Liver (tissue), 9 donors: Measurements from ENCODE around the gene GPS2. TPM values are rescaled to one million over a fixed set of nuclear protein-coding genes. Genes with fewer than 3 reads are reported as not detected.

Experiments used
- DNase-seq: peaks from one replicate; pipeline ENCODE4 v3.0.0-alpha.2; 2017; ENCODE audit warnings: low spot score
- H3K27ac ChIP-seq, 2 donors: one replicate each; pipeline ENCODE4 v1.7.0; 2013; ENCODE audit warnings: inconsistent platforms in 2 of 2, low read length in 2 of 2, control low read depth in 1 of 2, low read depth in 1 of 2, mild to moderate bottlenecking in 1 of 2
- H3K27me3 ChIP-seq, 4 donors: one replicate each; pipeline versions ENCODE4 v1.6.1 to v1.7.0; 2013; ENCODE audit warnings: low read length in 3 of 4, inconsistent platforms in 1 of 4, mild to moderate bottlenecking in 1 of 4, moderate library complexity in 1 of 4; ENCODE audit not compliant: control insufficient read depth in 4 of 4, insufficient read depth in 4 of 4
- H3K36me3 ChIP-seq, 4 donors: one replicate each; pipeline versions ENCODE4 v1.6.1 to v1.7.0; 2013; ENCODE audit warnings: low read length in 3 of 4, mild to moderate bottlenecking in 3 of 4, low read depth in 1 of 4, moderate library complexity in 1 of 4; ENCODE audit not compliant: control insufficient read depth in 4 of 4, insufficient read depth in 3 of 4
- H3K4me1 ChIP-seq, 4 donors: one replicate each; pipeline versions ENCODE4 v1.6.1 to v1.7.0; 2013; ENCODE audit warnings: low read length in 3 of 4, mild to moderate bottlenecking in 3 of 4, moderate library complexity in 1 of 4; ENCODE audit not compliant: control insufficient read depth in 4 of 4, insufficient read depth in 4 of 4
- H3K4me3 ChIP-seq, 3 donors: one replicate each; pipeline versions ENCODE4 v1.6.1 to v1.7.0; 2013; ENCODE audit warnings: low read length in 3 of 3, control low read depth in 1 of 3, low read depth in 1 of 3, mild to moderate bottlenecking in 1 of 3
- H3K9ac ChIP-seq, 2 donors: one replicate each; pipeline ENCODE4 v1.7.0; 2013; ENCODE audit warnings: low read length in 2 of 2, mild to moderate bottlenecking in 2 of 2, moderate library complexity in 2 of 2, control low read depth in 1 of 2, low read depth in 1 of 2
- H3K9me3 ChIP-seq, 4 donors: one replicate each; pipeline versions ENCODE4 v1.6.1 to v1.7.0; 2013; ENCODE audit warnings: low read length in 3 of 4; ENCODE audit not compliant: control insufficient read depth in 4 of 4
- EGR1 ChIP-seq, 2 donors: IDR thresholded peaks; 2 replicates each; pipeline ENCODE4 v1.6.1; 2016 to 2018; ENCODE audit warnings: antibody characterized with exemption in 2 of 2, low read depth in 2 of 2
- FOXA1 ChIP-seq: IDR thresholded peaks from 2 replicates; pipeline ENCODE4 v1.6.1; 2016; ENCODE audit warnings: antibody characterized with exemption
- FOXA2 ChIP-seq: IDR thresholded peaks from 2 replicates; pipeline ENCODE4 v1.6.1; 2016; ENCODE audit warnings: antibody characterized with exemption
- GABPA ChIP-seq, 2 donors: IDR thresholded peaks in 1 of 2; conservative IDR thresholded peaks in 1 of 2; 2 replicates each; pipeline ENCODE4 v1.6.1; 2016; ENCODE audit warnings: antibody characterized with exemption in 2 of 2, mild to moderate bottlenecking in 1 of 2, moderate library complexity in 1 of 2
- HNF4A ChIP-seq, 2 donors: conservative IDR thresholded peaks; 2 replicates each; pipeline ENCODE4 v1.6.1; 2016; ENCODE audit warnings: antibody characterized with exemption in 2 of 2, mild to moderate bottlenecking in 2 of 2
- HNF4G ChIP-seq: IDR thresholded peaks from 2 replicates; pipeline ENCODE4 v1.6.1; 2016; ENCODE audit warnings: antibody characterized with exemption
- JUND ChIP-seq, 2 donors: IDR thresholded peaks; 2 replicates each; pipeline ENCODE4 v1.6.1; 2016; ENCODE audit warnings: antibody characterized with exemption in 2 of 2
- NR2F2 ChIP-seq: IDR thresholded peaks from 2 replicates; pipeline ENCODE4 v1.6.1; 2016; ENCODE audit warnings: antibody characterized with exemption
- RAD21 ChIP-seq, 2 donors: IDR thresholded peaks; 2 replicates each; pipeline ENCODE4 v1.6.1; 2016; ENCODE audit warnings: antibody characterized with exemption in 2 of 2, mild to moderate bottlenecking in 2 of 2
- RXRA ChIP-seq, 2 donors: IDR thresholded peaks; 2 replicates each; pipeline ENCODE4 v1.6.1; 2017 to 2018; ENCODE audit warnings: antibody characterized with exemption in 2 of 2, mild to moderate bottlenecking in 1 of 2
- SP1 ChIP-seq: IDR thresholded peaks from 2 replicates; pipeline ENCODE4 v1.6.1; 2018; ENCODE audit warnings: antibody characterized with exemption, mild to moderate bottlenecking
- YY1 ChIP-seq: IDR thresholded peaks from 2 replicates; pipeline ENCODE4 v1.6.1; 2016; ENCODE audit warnings: antibody characterized with exemption, mild to moderate bottlenecking
- WGBS: extraction: QIAGEN DNeasy Blood & Tissue Kit; methylation state at CpG from one replicate; pipeline ENCODE4 v1.1.7; 2013; 5-methylcytosine and 5-hydroxymethylcytosine counted together
- polyA plus RNA-seq, 2 donors: library from polyadenylated mRNA; stranded (reverse) in 1 of 2; unstranded in 1 of 2; fragments of 200-250 nt in 1 of 2; fragments of >200 nt in 1 of 2; fragmentation: Nextera tagmentation in 1 of 2; extraction: Ambion mirVana in 1 of 2; gene quantifications; one replicate each; pipeline versions ENCODE4 v1.2.1 to v1.2.3, GENCODE V29; 2013 to 2015
- total RNA-seq, 2 donors: library from RNA; depleted of rRNA; stranded (reverse); fragments of >200 nt; gene quantifications; one replicate each; pipeline ENCODE4 v1.2.3, GENCODE V29; 2014
- TF ChIP-seq, protein P1 (sequence below): fragments of 150-350 bp; IDR thresholded peaks from 2 replicates; pipeline ENCODE4 v1.5.1; 2017; ENCODE audit warnings: improper control_type of control experiment, low read depth, low read length; ENCODE audit not compliant: missing input control
- TF ChIP-seq, protein P2 (sequence below): IDR thresholded peaks from 2 replicates; pipeline ENCODE4 v1.6.1; 2016; ENCODE audit warnings: antibody characterized with exemption
- donor health status: healthy.
- donor health status: healthy.
- donor health status: healthy.
- donor health status: healthy.
- donor health status: healthy.

GPS2 gene
- total and polyA plus RNA-seq, 4 donors = 20.8 to 43.1 (median 22.8) TPM

DNA sequence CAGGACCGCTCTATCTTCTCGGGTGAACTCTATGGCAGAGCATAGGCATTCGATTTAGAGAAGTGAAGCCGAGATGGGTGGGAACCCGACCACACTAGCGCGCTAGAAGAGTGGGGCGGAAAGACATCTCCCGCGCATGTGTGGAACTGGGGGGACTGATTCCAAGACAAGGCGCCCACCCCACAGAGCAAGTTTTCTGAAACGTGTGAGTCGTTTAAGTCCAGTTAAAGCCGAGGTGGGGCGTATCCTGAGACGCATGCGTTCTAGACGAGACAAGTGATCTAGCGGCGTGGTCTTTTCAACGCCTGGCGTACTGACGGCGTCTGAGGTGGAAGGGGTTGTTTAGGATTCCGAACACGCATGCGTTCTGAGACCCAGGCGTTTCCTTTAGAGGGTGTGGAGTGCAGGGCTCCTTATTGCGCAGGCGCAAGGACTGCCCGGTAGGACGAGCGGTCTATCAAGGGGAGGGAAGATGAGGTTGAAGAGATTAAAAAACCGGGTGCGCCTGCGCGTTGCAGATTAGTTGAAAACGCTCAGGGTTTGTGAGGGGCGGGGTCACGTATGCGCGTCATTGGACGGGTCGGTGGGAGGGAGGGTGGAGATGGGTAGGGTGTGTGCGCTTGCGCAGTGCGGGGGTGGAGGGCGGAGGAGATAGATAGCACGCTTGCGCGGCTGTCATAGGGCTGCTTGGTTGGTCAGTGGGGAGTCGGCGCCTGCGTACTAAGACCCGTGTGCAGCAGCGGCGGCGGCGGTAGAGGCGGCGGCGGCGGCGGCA is 8.1 kb downstream of the GPS2 start, which contains the start of gene EIF5A (continued):
- peak in 1 of 2 donors; percentile 79 for TF ChIP-seq GABPA (IDR thresholded peaks at IDR 0.05 in 1 of 2, conservative IDR thresholded peaks at IDR 0.05 in 1 of 2)
- TF ChIP-seq JUND (IDR thresholded peaks at IDR 0.05) = peak in 1 of 2 donors; percentile 61

DNA sequence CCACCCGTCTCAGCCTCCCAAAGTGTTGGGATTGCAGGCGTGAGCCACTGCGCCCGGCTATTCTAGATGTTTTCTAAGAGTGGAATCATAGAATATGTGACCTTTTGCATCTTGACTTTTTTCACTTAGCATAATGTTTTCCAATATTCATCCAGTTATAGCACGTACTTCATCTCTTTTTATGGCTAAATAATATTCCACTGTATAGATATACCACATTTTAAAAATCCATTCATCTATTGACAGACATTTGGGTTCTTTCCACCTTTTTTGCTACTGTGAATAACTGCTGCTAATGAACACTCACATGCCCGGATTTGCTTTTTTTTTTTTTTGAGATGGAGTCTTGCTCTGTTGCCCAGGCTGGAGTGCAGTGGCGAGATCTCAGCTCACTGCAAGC is 11.0 kb downstream of the GPS2 start:
- DNase-seq = no peak
- H3K9ac ChIP-seq = no peak overlapping the region
- no peak overlapping the region for H3K27ac ChIP-seq
- 94% methylated on average over 7 of the region's 7 CpGs for WGBS
- H3K9me3 ChIP-seq = no peaks in the 10 kb centered on the region
- H3K4me1 ChIP-seq = peaks cover 2 to 14% (median 4%) of the 10 kb centered on the region in 4 donors
- no peaks in the 10 kb centered on the region for H3K36me3 ChIP-seq
- TF ChIP-seq HNF4G (no peak), JUND (IDR thresholded peaks at IDR 0.05) (no peak), NR2F2 (no peak), RXRA (IDR thresholded peaks at IDR 0.05) (no peak), FOXA1 (no peak), RAD21 (IDR thresholded peaks at IDR 0.05) (no peak)
- no peak overlapping the region for H3K4me3 ChIP-seq
- no peaks in the 10 kb centered on the region for H3K27me3 ChIP-seq

DNA sequence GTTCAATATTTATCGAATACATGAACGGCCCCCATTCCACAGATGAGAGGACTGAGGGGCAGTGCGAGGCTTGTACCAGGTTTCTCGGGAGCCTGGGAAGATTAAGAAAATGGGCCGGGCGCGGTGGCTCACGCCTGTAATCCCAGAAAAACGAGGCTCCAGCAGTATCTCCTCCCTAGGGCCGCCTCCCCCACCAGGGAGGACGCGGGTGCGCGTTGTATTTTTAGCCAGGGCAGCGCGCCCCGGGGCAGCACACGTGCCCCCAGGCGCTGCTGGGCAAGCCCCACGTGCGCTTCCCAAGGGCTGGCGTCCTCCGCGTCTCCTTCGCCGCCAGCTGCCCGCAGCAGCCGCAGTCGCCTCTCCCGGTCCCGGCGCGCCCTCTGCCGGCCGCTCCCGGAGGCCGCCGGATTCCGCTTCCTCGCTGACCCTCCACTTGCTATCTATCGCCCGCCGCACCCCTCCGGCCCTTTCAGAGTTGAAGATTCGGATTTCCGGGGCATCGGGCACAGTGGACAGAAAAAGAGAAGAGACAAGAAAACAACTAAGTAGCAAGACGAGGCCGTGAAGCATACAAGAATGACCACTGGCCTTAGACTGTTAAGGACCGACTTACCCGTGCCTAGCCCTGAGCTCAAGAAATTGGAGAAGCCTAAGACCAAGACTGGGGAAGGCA is 18.8 kb downstream of the GPS2 start:
- no peak overlapping the region for H3K4me3 ChIP-seq
- H3K27me3 ChIP-seq = no peaks in the 10 kb centered on the region
- DNase-seq = peak; percentile 88
- no peak overlapping the region for H3K27ac ChIP-seq
- no peaks in the 10 kb centered on the region for H3K9me3 ChIP-seq
- peak; percentile 10 for TF ChIP-seq SP1
- peak; percentile 89 to 93 for TF ChIP-seq RAD21 (IDR thresholded peaks at IDR 0.05)
- TF ChIP-seq HNF4A (conservative IDR thresholded peaks at IDR 0.05) = no peak
- TF ChIP-seq, protein P1, sequence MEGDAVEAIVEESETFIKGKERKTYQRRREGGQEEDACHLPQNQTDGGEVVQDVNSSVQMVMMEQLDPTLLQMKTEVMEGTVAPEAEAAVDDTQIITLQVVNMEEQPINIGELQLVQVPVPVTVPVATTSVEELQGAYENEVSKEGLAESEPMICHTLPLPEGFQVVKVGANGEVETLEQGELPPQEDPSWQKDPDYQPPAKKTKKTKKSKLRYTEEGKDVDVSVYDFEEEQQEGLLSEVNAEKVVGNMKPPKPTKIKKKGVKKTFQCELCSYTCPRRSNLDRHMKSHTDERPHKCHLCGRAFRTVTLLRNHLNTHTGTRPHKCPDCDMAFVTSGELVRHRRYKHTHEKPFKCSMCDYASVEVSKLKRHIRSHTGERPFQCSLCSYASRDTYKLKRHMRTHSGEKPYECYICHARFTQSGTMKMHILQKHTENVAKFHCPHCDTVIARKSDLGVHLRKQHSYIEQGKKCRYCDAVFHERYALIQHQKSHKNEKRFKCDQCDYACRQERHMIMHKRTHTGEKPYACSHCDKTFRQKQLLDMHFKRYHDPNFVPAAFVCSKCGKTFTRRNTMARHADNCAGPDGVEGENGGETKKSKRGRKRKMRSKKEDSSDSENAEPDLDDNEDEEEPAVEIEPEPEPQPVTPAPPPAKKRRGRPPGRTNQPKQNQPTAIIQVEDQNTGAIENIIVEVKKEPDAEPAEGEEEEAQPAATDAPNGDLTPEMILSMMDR = peak; percentile 88
- 6% methylated on average over 51 of the region's 51 CpGs for WGBS
- no peak overlapping the region for H3K9ac ChIP-seq
- H3K36me3 ChIP-seq = no peaks in the 10 kb centered on the region
- H3K4me1 ChIP-seq = peaks cover 11 to 28% (median 17%) of the 10 kb centered on the region in 4 donors

DNA sequence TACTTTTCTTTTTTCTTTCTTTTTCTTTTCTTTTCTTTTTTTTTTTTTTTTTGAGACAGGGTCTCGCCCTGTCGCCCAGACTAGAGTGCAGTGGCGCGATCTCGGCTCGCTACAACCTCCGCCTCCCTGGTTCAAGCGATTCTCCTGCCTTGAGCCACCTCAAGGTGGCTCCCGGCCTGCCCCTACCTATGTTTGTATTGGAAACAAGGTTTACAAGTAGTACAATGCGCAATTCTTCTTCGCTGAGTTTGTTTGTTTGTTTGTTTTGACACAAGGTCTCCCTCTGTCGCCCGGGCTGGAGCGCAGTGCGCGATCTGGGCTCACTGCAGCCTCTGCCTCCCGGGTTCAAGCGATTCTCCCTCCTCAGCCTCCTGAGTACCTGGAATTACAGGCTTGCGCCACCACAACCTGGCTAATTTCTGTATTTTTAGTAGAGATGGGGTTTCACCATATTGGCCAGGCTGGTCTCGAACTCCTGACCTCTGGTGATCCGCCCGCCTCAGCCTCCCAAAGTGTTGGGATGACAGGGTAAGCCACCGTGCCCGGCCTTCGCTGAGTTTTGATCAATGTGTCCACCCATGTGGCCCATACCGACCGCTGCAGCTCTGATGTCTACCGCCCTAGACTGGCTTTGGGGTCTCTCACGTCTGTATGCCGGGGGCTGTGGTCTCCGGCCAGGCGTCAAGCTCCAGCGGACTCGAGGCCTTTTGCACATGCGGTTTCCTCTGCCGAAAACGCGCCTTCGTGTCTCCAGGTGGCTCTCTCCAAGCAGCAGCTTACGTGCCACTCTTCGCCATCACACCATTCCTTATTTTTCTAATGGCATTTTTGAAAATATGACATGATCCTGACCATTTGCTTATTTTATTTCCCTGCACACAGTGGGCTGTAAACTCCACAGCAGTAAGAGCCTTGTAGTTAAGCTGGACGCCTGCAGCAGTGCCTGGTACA is 19.7 kb downstream of the GPS2 start:
- H3K9ac ChIP-seq = no peak overlapping the region
- 64% methylated on average over 42 of the region's 42 CpGs for WGBS
- H3K4me1 ChIP-seq = peaks cover 11 to 28% (median 17%) of the 10 kb centered on the region in 4 donors
- DNase-seq = peak; percentile 34
- no peak overlapping the region for H3K27ac ChIP-seq
- no peaks in the 10 kb centered on the region for H3K9me3 ChIP-seq
- H3K4me3 ChIP-seq = peak overlapping the region in 1 of 3 donors; percentile 25
- no peaks in the 10 kb centered on the region for H3K27me3 ChIP-seq
- H3K36me3 ChIP-seq = no peaks in the 10 kb centered on the region
- no peak for TF ChIP-seq FOXA1
- TF ChIP-seq, protein P1 = no peak
- TF ChIP-seq EGR1 (IDR thresholded peaks at IDR 0.05; ENCODE audit: low read depth in 2 of 2) = no peak
- TF ChIP-seq, protein P2, sequence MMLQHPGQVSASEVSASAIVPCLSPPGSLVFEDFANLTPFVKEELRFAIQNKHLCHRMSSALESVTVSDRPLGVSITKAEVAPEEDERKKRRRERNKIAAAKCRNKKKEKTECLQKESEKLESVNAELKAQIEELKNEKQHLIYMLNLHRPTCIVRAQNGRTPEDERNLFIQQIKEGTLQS = no peak
- no peak for TF ChIP-seq YY1
- no peak for TF ChIP-seq FOXA2
- TF ChIP-seq HNF4G = no peak
